ENCODE measurements around the gene ECHDC3.
"Not testable (repeated sequence)": the region's sequence is repeated elsewhere in the genome, so short reads cannot be mapped to it uniquely, and the experiment has no call there.

Gene ECHDC3, protein sequence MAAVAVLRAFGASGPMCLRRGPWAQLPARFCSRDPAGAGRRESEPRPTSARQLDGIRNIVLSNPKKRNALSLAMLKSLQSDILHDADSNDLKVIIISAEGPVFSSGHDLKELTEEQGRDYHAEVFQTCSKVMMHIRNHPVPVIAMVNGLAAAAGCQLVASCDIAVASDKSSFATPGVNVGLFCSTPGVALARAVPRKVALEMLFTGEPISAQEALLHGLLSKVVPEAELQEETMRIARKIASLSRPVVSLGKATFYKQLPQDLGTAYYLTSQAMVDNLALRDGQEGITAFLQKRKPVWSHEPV

DNA sequence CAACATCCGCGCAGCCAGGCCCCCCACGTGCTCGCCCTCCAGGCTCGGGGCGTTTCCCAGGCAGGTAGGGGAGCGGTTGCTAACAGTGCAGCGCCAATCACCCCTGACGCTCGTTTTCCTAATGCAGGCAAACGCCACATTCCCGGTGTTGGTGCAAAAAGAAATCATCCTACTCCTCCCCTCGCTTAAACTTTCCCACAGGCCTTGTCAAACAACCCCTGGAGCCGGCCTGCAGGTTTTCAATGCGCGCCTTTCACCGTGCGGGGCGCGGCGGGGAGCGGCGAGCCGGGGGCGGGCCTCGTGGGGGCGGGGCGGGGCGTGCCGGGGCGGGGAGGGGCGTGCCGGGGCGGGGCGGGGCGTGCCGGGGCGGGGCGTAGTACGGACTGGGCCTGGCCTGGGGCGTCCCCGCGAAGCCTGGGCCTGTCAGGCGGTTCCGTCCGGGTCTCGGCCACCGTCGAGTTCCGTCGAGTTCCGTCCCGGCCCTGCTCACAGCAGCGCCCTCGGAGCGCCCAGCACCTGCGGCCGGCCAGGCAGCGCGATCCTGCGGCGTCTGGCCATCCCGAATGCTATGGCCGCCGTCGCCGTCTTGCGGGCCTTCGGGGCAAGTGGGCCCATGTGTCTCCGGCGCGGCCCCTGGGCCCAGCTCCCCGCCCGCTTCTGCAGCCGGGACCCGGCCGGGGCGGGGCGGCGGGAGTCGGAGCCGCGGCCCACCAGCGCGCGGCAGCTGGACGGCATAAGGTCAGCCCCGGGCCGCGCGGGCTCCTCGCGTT, at the start of gene ECHDC3:
Gene ECHDC3 (plus strand): TSS at position 374 of the 770 bp plus-strand sequence. CDS start 195 bp downstream, at position 569.
- peak; percentile 39 for DNase-seq (ENCODE audit: low read depth)

DNA sequence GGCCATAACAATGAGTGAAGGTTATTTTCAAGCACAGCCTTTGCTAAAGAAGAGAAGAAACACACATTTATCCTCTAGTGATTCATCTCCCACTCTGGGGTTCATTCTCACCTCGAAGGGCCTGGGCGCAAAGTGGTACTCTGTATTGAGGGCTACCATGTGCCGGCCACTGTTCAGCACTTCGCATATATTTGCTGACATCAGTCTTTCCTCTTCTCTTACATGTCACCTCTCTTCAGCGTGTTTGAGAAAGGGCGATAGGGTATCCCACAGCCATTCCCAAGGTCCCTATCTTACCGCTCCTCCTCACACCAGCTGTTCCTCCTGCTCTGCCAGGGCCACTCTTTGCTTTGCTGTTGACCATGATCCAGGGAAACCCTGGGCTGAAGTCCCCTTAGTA, 48.8 kb upstream of the ECHDC3 start:
- DNase-seq (ENCODE audit: low read depth) = no peak

DNA sequence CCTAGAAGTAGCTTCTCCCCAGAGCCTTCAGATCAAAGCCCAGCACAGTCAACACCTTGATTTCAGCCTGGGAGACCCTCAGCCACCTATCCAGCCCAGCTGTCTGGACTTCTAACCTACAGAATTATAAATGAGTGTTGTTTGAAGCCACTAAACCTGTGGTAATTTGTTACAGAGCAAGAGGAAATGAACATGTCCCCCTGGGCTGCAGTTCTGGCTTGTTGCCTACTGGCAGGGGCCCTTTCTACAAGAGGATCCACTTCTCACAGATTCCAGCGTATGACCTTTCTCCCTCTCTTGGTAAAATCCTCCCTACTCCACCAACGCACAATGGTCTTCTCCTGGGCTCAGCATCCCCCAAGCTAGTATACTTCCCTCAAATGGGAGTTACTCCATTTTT, 46.4 kb upstream of the ECHDC3 start:
- no peak for DNase-seq (ENCODE audit: low read depth)

DNA sequence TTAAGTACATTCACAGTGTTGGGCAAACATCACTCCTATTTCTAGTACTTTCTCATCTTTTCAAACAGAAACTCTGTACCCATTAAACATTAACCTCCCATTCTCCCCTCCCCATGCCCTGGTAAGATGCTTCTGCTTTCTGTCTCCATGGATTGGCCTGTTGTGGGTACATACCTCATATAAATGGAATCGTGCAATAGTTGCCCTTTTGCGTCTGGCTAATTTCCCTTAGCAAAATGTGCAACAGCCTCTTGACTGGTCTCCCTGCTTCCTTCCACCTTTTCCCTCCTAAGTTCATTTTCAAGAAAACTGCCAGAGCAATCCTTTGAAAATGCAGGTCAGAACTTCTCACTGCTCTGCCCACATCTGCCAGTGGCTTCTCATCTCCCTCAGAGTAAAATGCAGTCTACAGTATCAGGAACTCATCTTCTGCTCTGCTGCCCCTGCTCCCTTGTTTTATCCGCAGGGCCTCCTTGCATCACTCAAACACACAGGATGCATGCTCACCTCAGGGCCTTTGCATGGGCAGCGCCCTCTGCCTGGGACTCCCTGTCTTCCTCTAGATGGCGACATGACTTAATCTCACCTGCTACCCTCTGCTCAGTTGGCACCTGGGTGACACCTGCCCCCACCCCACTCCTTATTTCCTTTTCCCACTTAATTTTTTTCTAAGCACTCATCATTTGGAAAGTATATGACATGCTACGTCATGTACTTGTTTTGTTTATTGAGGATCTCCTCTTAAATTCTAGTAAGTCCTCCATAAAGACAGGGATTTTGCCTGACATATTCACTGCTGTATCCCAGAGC, 44.3 kb upstream of the ECHDC3 start:
- DNase-seq (ENCODE audit: low read depth) = no peak

- no peak for DNase-seq (ENCODE audit: low read depth)
Measured at GRCh38 chr10:11698691-11699549, 43.3 kb upstream of the ECHDC3 start.

- DNase-seq (ENCODE audit: low read depth) = no peak
Measured at GRCh38 chr10:11699550-11700097, 42.6 kb upstream of the ECHDC3 start.

GRCh38 chr10:11700539-11700938, 41.6 kb upstream of the ECHDC3 start:
- no peak for DNase-seq (ENCODE audit: low read depth)

DNA sequence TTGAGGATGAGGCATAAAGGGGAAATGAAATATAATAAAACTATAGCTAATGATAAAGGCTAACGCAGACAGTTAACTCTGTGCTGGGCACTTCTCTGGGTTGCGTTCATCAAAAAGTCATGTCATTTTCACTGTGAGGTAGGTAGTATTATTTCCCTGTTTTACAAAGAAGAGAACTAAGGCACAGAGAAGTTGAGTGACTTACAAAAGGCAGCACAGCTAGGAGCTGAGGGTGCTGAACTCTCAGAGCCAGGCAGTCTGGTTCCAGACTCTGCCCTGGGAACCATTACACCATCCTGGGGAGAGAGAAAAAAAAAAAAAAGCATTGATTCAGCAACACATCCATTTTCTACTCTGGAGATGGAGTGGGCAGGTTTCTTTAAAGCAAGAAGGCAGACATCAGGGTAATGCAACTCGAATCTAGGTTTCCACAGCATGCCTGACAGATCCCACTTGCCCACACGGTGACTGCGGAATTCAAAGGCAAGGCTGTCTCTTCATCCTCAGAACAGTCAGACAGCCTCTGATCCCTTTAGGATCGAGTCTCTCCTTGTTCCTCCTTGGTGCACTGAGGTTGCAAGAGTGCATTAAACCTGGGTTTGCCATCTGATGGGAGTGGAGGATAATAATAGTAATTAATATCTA, 40.6 kb upstream of the ECHDC3 start:
- no peak for DNase-seq (ENCODE audit: low read depth)

DNA sequence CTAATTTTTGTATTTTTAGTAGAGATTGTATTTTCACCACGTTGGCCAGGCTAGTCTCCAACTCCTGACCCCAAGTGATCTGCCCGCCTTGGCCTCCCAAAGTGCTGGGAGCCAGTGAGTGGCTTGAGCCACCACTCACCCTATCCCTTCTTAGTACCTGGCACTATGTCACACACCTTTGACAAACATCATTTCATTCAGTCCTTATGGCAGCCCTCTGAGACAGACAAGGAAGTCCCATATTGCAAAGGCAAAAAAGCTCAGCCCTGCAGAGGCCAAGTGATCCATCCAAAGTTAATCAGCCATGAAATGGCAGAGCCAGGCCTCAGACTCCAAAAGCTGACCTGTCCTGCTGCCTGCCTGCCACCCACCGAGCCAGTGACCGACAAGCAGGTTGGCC, 39.9 kb upstream of the ECHDC3 start:
- DNase-seq (ENCODE audit: low read depth) = no peak

- no peak for DNase-seq (ENCODE audit: low read depth)
Measured at GRCh38 chr10:11704092-11704491, 38.1 kb upstream of the ECHDC3 start.

GRCh38 chr10:11705722-11706121, 36.5 kb upstream of the ECHDC3 start:
- DNase-seq (ENCODE audit: low read depth) = no peak

- DNase-seq (ENCODE audit: low read depth) = no peak
Measured at GRCh38 chr10:11706895-11707567, 35.2 kb upstream of the ECHDC3 start.

DNA sequence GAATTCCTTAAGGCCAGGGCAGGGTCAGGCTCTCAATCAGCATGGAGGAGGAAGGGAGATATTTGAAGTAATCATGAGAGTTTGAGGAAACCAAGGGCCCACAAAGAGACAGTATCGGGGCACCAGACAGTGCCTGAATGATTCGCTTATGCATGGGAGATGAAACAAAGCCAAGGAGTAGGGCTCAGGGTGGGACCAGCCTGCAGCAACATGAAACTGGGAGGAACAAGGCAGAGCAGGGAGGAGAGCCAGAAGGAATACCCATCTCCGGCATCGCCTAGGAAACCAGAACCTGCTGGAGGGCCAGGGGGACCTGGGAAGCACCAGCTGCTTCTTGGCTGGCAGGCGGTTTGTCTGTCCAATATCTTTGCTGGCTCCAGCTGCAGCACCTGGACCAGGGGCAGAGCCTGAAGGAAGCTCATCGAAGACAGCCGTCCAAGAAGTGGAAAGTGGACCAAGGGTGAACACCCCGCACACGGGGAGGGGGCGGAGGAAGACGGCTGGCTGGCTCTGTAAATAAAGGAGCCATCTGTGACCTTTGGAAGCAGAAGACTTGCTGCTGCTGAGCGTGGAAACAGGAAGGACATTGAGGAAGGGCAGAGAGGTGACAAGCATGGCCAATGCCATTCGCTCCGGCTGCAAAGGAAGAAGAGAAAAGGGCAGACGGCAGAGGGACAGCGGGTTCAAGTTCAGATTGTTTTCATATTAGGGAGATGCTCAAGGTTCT, 34.4 kb upstream of the ECHDC3 start:
- DNase-seq (ENCODE audit: low read depth) = no peak

- not testable (repeated sequence) for DNase-seq (ENCODE audit: low read depth)
Measured at GRCh38 chr10:11708801-11709200, 33.4 kb upstream of the ECHDC3 start.

DNA sequence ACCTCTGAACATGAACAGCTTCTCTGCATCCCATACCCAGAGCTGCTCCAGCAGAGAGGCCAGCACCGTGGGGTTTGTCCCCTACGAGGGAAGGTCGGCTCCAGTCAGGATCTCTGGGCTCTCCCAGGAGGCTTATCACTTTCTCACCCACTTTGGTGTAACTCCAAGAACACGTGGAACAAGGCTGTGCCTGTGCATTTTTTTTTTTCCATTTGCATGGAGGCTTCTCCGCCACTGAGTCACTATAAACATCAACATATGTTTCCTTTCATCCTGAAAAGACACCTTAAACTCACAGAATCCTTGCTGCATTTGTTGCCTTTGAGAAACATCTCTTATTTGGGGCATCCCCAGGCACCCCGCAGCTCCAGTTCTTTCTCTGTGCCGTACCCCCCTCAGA, 29.4 kb upstream of the ECHDC3 start:
- no peak for DNase-seq (ENCODE audit: low read depth)

- DNase-seq (ENCODE audit: low read depth) = no peak
Measured at GRCh38 chr10:11713186-11713743, 28.9 kb upstream of the ECHDC3 start.

DNA sequence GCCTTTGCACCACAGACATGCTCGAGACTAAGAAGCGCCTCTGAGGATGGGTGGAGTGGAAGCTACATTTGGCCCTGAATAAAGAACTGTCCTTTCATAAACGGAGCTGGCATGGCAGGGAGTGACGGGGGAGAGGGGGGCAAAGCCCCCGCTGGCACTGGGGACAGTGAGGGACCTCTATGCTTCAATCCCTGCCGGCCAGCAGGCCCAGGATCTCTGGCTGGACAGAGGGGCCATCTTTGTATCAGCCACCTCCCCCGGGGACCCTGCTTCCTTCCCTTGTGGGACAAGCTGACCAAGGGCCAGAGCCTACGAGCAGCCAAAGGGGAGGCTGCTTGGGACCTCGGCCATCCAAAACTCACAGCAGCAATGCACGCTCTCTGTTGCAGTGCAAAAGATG, 28.2 kb upstream of the ECHDC3 start:
- DNase-seq (ENCODE audit: low read depth) = no peak

DNA sequence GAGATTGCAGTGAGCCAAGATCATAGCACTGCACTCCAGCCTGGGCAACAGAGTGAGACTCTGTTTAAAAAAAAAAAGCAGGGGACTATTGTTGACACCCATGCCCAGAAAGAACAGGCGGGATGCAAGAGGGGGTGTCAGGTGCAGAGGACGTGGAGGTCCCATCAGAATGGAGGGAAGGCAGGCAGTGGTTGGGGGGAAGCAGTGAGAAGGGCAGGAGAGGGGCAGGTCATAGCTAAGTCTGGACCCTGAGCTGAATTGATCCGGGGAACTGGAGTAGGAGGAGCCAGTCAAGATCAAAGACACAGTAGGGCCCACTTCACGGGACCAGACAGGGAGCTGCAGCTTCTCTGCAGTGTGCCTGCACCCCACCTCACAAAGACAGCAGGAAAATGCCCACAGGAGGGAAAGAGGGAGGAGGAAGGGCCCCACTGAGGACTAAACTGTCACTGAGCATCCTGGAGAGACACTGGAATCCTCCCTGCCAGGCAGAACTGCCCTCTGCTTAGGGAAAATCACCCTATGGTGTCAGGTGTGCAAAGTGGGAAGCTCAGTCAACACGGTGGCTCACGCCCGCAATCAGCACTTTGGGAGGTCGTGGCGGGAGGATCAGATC, 27.3 kb upstream of the ECHDC3 start:
- DNase-seq (ENCODE audit: low read depth) = no peak
